Stomach (tissue), 9 donors: Measurements from ENCODE around the gene TTC33. TPM values are rescaled to one million over a fixed set of nuclear protein-coding genes. Genes with fewer than 3 reads are reported as not detected.

Source experiments
- DNase-seq, 2 donors: peaks; one replicate each; pipeline versions ENCODE4 v3.0.0 to v3.0.0-alpha.2; 2013 to 2019
- H3K27ac ChIP-seq, 5 donors: fragments of 200-600 bp in 4 of 5; sonication (generic) in 4 of 5; one replicate each; pipeline ENCODE4 v1.5.1; 2013 to 2019; ENCODE audit warnings: mild to moderate bottlenecking in 1 of 5, moderate library complexity in 1 of 5
- H3K27me3 ChIP-seq, 3 donors: fragments of 200-600 bp; sonication (generic); one replicate each; pipeline ENCODE4 v1.5.1; 2017 to 2019; ENCODE audit warnings: mixed run types in 1 of 3
- H3K36me3 ChIP-seq, 4 donors: fragments of 200-600 bp; sonication (generic); 1 replicate in 3 of 4; 2 replicates in 1 of 4; pipeline ENCODE4 v1.5.1; 2016 to 2019
- H3K4me1 ChIP-seq, 4 donors: fragments of 200-600 bp; sonication (generic); one replicate each; pipeline ENCODE4 v1.5.1; 2016 to 2019
- H3K4me3 ChIP-seq, 4 donors: fragments of 200-600 bp; sonication (generic) in 3 of 4; one replicate each; pipeline ENCODE4 v1.5.1; 2016 to 2019; ENCODE audit warnings: mild to moderate bottlenecking in 1 of 4
- H3K9me3 ChIP-seq, 4 donors: fragments of 200-600 bp; sonication (generic); one replicate each; pipeline ENCODE4 v1.5.1; 2016 to 2019
- CTCF ChIP-seq, 7 experiments: fragments of 450-650 bp in 4 of 7; fragments of 200-600 bp in 3 of 7; sonication (generic) in 3 of 7; IDR thresholded peaks; one replicate each; pipeline ENCODE4 v1.5.1; 2016 to 2019; ENCODE audit warnings: antibody characterized with exemption in 7 of 7, control low read depth in 2 of 7, mild to moderate bottlenecking in 1 of 7
- EP300 ChIP-seq: sonication (generic); formaldehyde crosslinking; IDR thresholded peaks from one replicate; pipeline ENCODE4 v1.6.1; 2017; ENCODE audit warnings: antibody characterized with exemption
- POLR2A ChIP-seq, 4 donors: fragments of 450-650 bp; IDR thresholded peaks; one replicate each; pipeline ENCODE4 v1.6.1; 2016; ENCODE audit warnings: antibody characterized with exemption in 4 of 4, control low read depth in 2 of 4, mild to moderate bottlenecking in 1 of 4, moderate library complexity in 1 of 4
- POLR2AphosphoS5 ChIP-seq, 3 donors: sonication (generic); formaldehyde crosslinking; IDR thresholded peaks; one replicate each; pipeline ENCODE4 v1.6.1; 2016; ENCODE audit warnings: antibody characterized with exemption in 3 of 3
- WGBS, 5 donors: extraction: QIAGEN DNeasy Blood & Tissue Kit in 3 of 5; methylation state at CpG; one replicate each; pipeline versions ENCODE4 v1.1.5 to v1.1.7; 2013 to 2018; 5-methylcytosine and 5-hydroxymethylcytosine counted together
- intact Hi-C: fragments of 100-400 bp; cut with DNase I; formaldehyde crosslinking; loops from one replicate; pipeline ENCODE4 v1.15.1; 2023; ENCODE audit warnings: low total_unique reads
- polyA plus RNA-seq, 3 donors: library from polyadenylated mRNA; stranded (reverse); fragments of 200-250 nt; gene quantifications; one replicate each; pipeline ENCODE4 v1.2.3, GENCODE V29; 2013
- total RNA-seq, 5 donors: library from RNA; depleted of rRNA; stranded (reverse); fragments of >200 nt; gene quantifications; one replicate each; pipeline versions ENCODE4 v1.1.0 to v1.2.3, GENCODE V29; 2014 to 2016
- donor health status: healthy with polysubstance abuse.
- donor health status: Bipolar disorder and iron deficiency.
- donor health status: healthy.

TTC33 gene
- total and polyA plus RNA-seq, 8 donors = 0.29 to 41.5 (median 7.3) TPM

GRCh38 chr5:40554054-40554453 is 201.7 kb downstream of the TTC33 start:
- no peaks in the 10 kb centered on the region for H3K9me3 ChIP-seq
- no peak for DNase-seq
- no peaks in the 10 kb centered on the region for H3K27me3 ChIP-seq
- TF ChIP-seq POLR2A (IDR thresholded peaks at IDR 0.05) (no peak), EP300 (no peak), POLR2AphosphoS5 (IDR thresholded peaks at IDR 0.05) (no peak), CTCF (IDR thresholded peaks at IDR 0.05) (no peak)
- peaks cover 0 to 40% (median 13%) of the 10 kb centered on the region in 4 donors for H3K4me1 ChIP-seq
- 41 to 64% (median 54%) methylated on average over 1 of the region's 1 CpG for WGBS, 5 donors
- intact Hi-C loops = no loop called here
- H3K27ac ChIP-seq = peak overlapping the region in 1 of 5 donors; percentile 4
- H3K4me3 ChIP-seq = no peak overlapping the region
- no peaks in the 10 kb centered on the region for H3K36me3 ChIP-seq

GRCh38 chr5:40552981-40553380 is 202.8 kb downstream of the TTC33 start:
- no peak for DNase-seq
- WGBS, 5 donors = 63 to 90% (median 84%) methylated on average over 3 of the region's 3 CpGs
- Histone ChIP-seq H3K4me1 (peaks cover 0 to 44% (median 15%) of the 10 kb centered on the region in 4 donors), H3K9me3 (no peaks in the 10 kb centered on the region), H3K36me3 (no peaks in the 10 kb centered on the region), H3K27ac (no peak overlapping the region), H3K27me3 (no peaks in the 10 kb centered on the region), H3K4me3 (no peak overlapping the region)
- intact Hi-C loops = no loop called here
- TF ChIP-seq POLR2A (IDR thresholded peaks at IDR 0.05) (no peak), EP300 (no peak), POLR2AphosphoS5 (IDR thresholded peaks at IDR 0.05) (no peak), CTCF (IDR thresholded peaks at IDR 0.05) (no peak)

DNA sequence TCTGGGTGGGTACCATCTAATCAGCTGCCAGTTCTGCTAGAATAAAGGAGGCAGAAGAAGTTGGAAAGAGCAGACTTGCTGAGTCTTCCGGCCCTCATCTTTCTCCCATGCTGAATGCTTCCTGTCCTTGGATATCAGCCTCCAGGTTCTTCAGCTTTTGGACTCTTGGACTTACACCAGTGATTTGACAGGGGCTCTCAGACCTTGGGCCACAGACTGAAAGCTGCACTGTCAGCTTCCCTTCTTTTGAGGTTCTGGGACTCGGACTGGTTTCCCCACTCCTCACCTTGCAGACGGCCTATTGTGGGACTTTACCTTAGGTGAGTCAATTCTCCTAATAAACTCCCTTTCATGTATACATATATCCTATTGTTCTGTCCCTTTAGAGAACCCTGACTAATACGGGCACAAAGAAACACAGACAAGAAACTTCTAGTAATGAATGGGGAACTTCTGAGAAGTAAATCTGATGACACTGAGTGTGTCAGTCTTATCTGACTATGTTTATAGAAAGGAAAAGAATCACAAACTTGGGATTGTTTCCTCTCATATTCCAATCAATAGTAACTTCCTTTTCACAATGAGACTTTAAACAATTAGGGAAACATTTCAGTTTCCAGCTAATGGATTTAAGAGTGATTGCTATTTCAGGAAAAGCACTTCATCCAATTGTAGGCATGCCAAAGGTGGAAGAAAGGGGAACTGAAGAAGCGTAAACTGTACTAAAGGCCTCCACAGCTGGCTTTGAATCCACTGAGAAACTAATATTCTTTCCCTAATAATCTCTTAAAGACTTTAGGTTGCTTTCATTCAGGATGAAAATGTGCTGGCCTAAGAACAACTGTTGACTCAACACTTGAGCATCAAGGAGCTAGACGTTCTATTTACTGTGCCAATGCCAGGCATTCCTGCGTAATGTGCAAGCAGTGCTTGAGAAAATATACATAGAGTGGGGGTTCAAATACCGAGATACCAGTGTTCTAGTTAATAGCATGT is 204.0 kb downstream of the TTC33 start:
- Histone ChIP-seq H3K27me3 (no peaks in the 10 kb centered on the region), H3K36me3 (no peaks in the 10 kb centered on the region), H3K4me3 (no peak overlapping the region), H3K4me1 (peaks cover 0 to 49% (median 16%) of the 10 kb centered on the region in 4 donors), H3K27ac (peak overlapping the region; percentile 14 to 66 (median 34)), H3K9me3 (no peaks in the 10 kb centered on the region)
- peak in 1 of 2 donors; percentile 36 for DNase-seq
- TF ChIP-seq CTCF (IDR thresholded peaks at IDR 0.05) (no peak), POLR2AphosphoS5 (IDR thresholded peaks at IDR 0.05) (peak in 2 of 3 donors; percentile 39 to 80)
- intact Hi-C loops = no loop called here
- WGBS, 5 donors = 46 to 58% (median 55%) methylated on average over 8 of the region's 8 CpGs

DNA sequence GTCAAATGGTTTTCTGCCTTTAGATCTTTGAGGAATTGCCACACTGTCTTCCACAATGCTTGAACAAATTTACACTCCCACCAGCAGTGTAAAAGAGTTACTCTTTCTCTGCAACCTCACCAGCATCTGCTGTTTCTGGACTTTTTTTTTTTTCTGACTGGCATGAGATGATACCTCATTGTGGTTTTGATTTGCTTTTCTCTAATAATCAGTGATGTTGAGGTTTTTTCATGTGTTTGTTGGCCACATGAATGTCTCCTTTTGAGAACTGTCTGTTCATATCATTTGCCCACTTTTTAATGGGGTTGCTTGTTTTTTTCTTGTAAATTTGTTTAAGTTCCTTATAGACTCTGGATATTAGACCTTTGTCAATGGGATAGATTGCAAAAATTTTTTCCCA is 205.3 kb downstream of the TTC33 start:
- DNase-seq = no peak
- Histone ChIP-seq H3K4me1 (peaks cover 0 to 49% (median 16%) of the 10 kb centered on the region in 4 donors), H3K9me3 (no peaks in the 10 kb centered on the region), H3K27me3 (no peaks in the 10 kb centered on the region), H3K27ac (no peak overlapping the region), H3K36me3 (no peaks in the 10 kb centered on the region), H3K4me3 (no peak overlapping the region)
- TF ChIP-seq EP300 (no peak), CTCF (IDR thresholded peaks at IDR 0.05) (no peak), POLR2AphosphoS5 (IDR thresholded peaks at IDR 0.05) (no peak), POLR2A (IDR thresholded peaks at IDR 0.05) (no peak)
- intact Hi-C loops = no loop called here
